ENCODE results near the gene CD83.

The CD83 gene

DNA sequence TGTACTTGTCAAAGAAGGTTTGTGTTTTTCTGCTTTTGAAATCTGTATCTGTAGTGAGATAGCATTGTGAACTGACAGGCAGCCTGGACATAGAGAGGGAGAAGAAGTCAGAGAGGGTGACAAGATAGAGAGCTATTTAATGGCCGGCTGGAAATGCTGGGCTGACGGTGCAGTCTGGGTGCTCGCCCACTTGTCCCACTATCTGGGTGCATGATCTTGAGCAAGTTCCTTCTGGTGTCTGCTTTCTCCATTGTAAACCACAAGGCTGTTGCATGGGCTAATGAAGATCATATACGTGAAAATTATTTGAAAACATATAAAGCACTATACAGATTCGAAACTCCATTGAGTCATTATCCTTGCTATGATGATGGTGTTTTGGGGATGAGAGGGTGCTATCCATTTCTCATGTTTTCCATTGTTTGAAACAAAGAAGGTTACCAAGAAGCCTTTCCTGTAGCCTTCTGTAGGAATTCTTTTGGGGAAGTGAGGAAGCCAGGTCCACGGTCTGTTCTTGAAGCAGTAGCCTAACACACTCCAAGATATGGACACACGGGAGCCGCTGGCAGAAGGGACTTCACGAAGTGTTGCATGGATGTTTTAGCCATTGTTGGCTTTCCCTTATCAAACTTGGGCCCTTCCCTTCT lies 18.4 kb downstream of the CD83 start:
- no peaks in the 10 kb centered on the region for H3K36me3 ChIP-seq (ENCODE audit: control insufficient read depth, insufficient read depth, low read length)
- no peak overlapping the region for H3K4me3 ChIP-seq (ENCODE audit: low read depth, low read length)
- H3K9ac ChIP-seq (ENCODE audit: low read depth, low read length), result no peak overlapping the region
- no peak overlapping the region for H3K27ac ChIP-seq (ENCODE audit: low read depth, low read length)
- no peaks in the 10 kb centered on the region for H3K9me3 ChIP-seq (ENCODE audit: control insufficient read depth, insufficient read depth, low read length)
- no peaks in the 10 kb centered on the region for H3K27me3 ChIP-seq (ENCODE audit: control insufficient read depth, insufficient read depth, low read length)
- H3K4me1 ChIP-seq (ENCODE audit: control insufficient read depth, insufficient read depth, low read length), result peaks cover under 1% of the 10 kb centered on the region

GRCh38 chr6:14138701-14139215 lies 21.2 kb downstream of the CD83 start:
- H3K4me3 ChIP-seq (ENCODE audit: low read depth, low read length), result no peak overlapping the region
- no peaks in the 10 kb centered on the region for H3K9me3 ChIP-seq (ENCODE audit: control insufficient read depth, insufficient read depth, low read length)
- H3K9ac ChIP-seq (ENCODE audit: low read depth, low read length), result no peak overlapping the region
- H3K4me1 ChIP-seq (ENCODE audit: control insufficient read depth, insufficient read depth, low read length), result peaks cover 13% of the 10 kb centered on the region
- H3K27ac ChIP-seq (ENCODE audit: low read depth, low read length), result no peak overlapping the region
- no peaks in the 10 kb centered on the region for H3K27me3 ChIP-seq (ENCODE audit: control insufficient read depth, insufficient read depth, low read length)
- H3K36me3 ChIP-seq (ENCODE audit: control insufficient read depth, insufficient read depth, low read length), result no peaks in the 10 kb centered on the region

GRCh38 chr6:14141351-14142062 lies 23.9 kb downstream of the CD83 start:
- no peaks in the 10 kb centered on the region for H3K27me3 ChIP-seq (ENCODE audit: control insufficient read depth, insufficient read depth, low read length)
- no peak overlapping the region for H3K27ac ChIP-seq (ENCODE audit: low read depth, low read length)
- no peak overlapping the region for H3K9ac ChIP-seq (ENCODE audit: low read depth, low read length)
- no peaks in the 10 kb centered on the region for H3K9me3 ChIP-seq (ENCODE audit: control insufficient read depth, insufficient read depth, low read length)
- no peaks in the 10 kb centered on the region for H3K36me3 ChIP-seq (ENCODE audit: control insufficient read depth, insufficient read depth, low read length)
- no peak overlapping the region for H3K4me3 ChIP-seq (ENCODE audit: low read depth, low read length)
- H3K4me1 ChIP-seq (ENCODE audit: control insufficient read depth, insufficient read depth, low read length), result peaks cover 15% of the 10 kb centered on the region

DNA sequence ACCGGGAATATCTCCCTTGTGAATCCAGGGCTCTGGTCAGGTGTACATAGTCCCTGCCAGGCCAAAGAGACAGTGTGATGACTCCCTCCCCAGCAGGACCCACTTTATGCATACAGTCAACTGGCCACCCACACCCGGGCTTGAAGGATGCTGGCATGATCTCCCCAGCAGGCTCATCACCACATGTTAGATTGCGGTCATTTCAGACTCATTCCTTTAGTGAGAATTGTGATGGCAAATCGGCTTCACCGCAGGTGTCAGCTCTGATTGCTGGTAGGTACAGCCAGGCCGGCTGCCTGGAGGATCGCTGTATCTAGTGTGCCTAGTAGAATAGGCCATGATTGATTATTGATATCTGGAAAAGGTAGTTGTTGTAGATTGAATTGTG lies 24.5 kb downstream of the CD83 start:
- no peak overlapping the region for H3K27ac ChIP-seq (ENCODE audit: low read depth, low read length)
- no peaks in the 10 kb centered on the region for H3K27me3 ChIP-seq (ENCODE audit: control insufficient read depth, insufficient read depth, low read length)
- H3K4me3 ChIP-seq (ENCODE audit: low read depth, low read length), result no peak overlapping the region
- no peak overlapping the region for H3K9ac ChIP-seq (ENCODE audit: low read depth, low read length)
- no peaks in the 10 kb centered on the region for H3K36me3 ChIP-seq (ENCODE audit: control insufficient read depth, insufficient read depth, low read length)
- H3K4me1 ChIP-seq (ENCODE audit: control insufficient read depth, insufficient read depth, low read length), result peaks cover 19% of the 10 kb centered on the region
- no peaks in the 10 kb centered on the region for H3K9me3 ChIP-seq (ENCODE audit: control insufficient read depth, insufficient read depth, low read length)

DNA sequence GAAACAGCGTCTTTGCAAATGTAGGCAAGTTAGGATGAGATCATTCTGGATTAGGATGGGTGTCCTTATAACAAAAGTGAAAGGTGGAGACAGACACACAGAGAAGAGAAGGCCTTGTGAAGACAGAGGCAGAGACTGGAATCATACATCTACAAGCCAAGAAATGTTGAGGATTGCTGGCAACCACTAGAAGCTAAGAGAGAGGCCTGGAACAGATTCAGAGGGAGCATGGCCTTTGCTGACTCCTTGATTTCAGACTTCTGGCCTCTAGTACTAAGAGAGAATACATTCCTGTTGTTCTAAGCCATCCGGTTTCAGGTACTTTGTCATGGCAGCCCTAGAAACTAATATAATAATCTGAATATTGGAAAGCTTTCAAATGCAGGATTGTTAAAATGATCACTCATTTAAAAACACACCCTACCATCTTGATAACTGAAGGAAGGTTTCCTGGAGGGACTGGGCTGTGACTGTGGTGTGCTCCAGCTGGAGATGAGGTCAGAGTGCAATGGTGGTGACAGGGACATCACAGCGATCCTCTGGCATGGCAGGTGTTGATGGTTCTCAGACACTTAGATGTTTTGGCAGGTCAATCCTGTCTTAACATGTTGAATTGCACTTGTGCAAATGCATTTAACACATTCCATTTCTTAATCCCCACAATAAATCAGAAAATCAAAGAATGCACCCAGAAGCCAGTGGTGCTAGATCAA lies 25.1 kb downstream of the CD83 start:
- Histone ChIP-seq H3K27me3 (ENCODE audit: control insufficient read depth, insufficient read depth, low read length) (no peaks in the 10 kb centered on the region), H3K4me3 (ENCODE audit: low read depth, low read length) (no peak overlapping the region), H3K27ac (ENCODE audit: low read depth, low read length) (no peak overlapping the region), H3K9ac (ENCODE audit: low read depth, low read length) (no peak overlapping the region), H3K4me1 (ENCODE audit: control insufficient read depth, insufficient read depth, low read length) (peaks cover 19% of the 10 kb centered on the region), H3K9me3 (ENCODE audit: control insufficient read depth, insufficient read depth, low read length) (no peaks in the 10 kb centered on the region), H3K36me3 (ENCODE audit: control insufficient read depth, insufficient read depth, low read length) (no peaks in the 10 kb centered on the region)

- Histone ChIP-seq H3K27me3 (ENCODE audit: control insufficient read depth, insufficient read depth, low read length) (no peaks in the 10 kb centered on the region), H3K9me3 (ENCODE audit: control insufficient read depth, insufficient read depth, low read length) (no peaks in the 10 kb centered on the region), H3K4me3 (ENCODE audit: low read depth, low read length) (no peak overlapping the region), H3K36me3 (ENCODE audit: control insufficient read depth, insufficient read depth, low read length) (no peaks in the 10 kb centered on the region), H3K27ac (ENCODE audit: low read depth, low read length) (no peak overlapping the region), H3K4me1 (ENCODE audit: control insufficient read depth, insufficient read depth, low read length) (peaks cover 19% of the 10 kb centered on the region), H3K9ac (ENCODE audit: low read depth, low read length) (no peak overlapping the region)
These were observed 25.7 kb downstream of the CD83 start for GRCh38 chr6:14143305-14143704.

DNA sequence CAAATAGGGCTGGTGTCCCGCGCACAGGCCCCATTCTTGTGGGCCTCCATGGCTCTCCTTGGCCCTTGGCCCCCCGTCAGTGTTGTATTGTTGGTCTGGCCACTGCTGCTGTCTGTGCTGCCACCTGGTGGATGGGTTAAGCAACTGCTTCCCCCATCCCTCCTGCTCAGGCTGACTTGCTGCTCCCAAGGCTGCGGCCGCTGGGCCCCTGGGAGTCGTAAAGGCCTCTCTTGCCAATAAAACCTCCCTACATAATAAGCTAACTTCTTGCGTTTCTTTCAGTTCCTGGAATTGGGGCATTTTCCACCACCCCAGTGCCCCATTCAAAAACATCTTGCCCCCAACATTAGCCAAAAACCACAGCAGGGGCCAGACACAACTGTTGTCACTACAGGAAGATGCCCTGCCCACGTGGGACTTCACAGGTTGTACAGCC lies 27.1 kb downstream of the CD83 start:
- H3K9me3 ChIP-seq (ENCODE audit: control insufficient read depth, insufficient read depth, low read length), result no peaks in the 10 kb centered on the region
- no peaks in the 10 kb centered on the region for H3K27me3 ChIP-seq (ENCODE audit: control insufficient read depth, insufficient read depth, low read length)
- H3K36me3 ChIP-seq (ENCODE audit: control insufficient read depth, insufficient read depth, low read length), result no peaks in the 10 kb centered on the region
- H3K4me3 ChIP-seq (ENCODE audit: low read depth, low read length), result no peak overlapping the region
- no peak overlapping the region for H3K27ac ChIP-seq (ENCODE audit: low read depth, low read length)
- H3K4me1 ChIP-seq (ENCODE audit: control insufficient read depth, insufficient read depth, low read length), result peaks cover 19% of the 10 kb centered on the region
- H3K9ac ChIP-seq (ENCODE audit: low read depth, low read length), result no peak overlapping the region

- H3K4me1 ChIP-seq (ENCODE audit: control insufficient read depth, insufficient read depth, low read length), result peaks cover 13% of the 10 kb centered on the region
- no peak overlapping the region for H3K4me3 ChIP-seq (ENCODE audit: low read depth, low read length)
- no peaks in the 10 kb centered on the region for H3K36me3 ChIP-seq (ENCODE audit: control insufficient read depth, insufficient read depth, low read length)
- H3K9me3 ChIP-seq (ENCODE audit: control insufficient read depth, insufficient read depth, low read length), result no peaks in the 10 kb centered on the region
- no peak overlapping the region for H3K9ac ChIP-seq (ENCODE audit: low read depth, low read length)
- no peaks in the 10 kb centered on the region for H3K27me3 ChIP-seq (ENCODE audit: control insufficient read depth, insufficient read depth, low read length)
- no peak overlapping the region for H3K27ac ChIP-seq (ENCODE audit: low read depth, low read length)
These were observed 29.0 kb downstream of the CD83 start for GRCh38 chr6:14146506-14147096.

DNA sequence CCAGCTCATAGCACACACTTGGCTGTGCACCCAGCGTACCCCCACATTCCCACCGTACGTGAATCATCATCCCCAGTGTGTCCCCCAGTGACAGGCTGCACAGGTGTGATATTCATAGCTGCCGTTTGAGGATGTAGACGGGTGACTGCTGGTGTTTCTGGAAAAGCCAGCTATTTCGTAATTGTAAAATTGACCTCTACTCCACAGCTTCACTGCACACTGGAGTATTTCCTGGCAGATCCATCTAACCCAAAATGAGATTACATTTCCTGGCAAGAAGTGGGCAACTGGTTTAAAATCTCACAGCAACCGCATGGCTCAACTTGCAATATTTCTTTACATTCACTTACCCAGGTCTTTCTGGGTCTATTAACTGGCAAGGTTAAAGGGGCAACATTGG lies 30.3 kb downstream of the CD83 start:
- Histone ChIP-seq H3K4me1 (ENCODE audit: control insufficient read depth, insufficient read depth, low read length) (0 out of 2 replicates have a peak, but pooled peaks cover 6% of the 10 kb centered on the region), H3K4me3 (ENCODE audit: low read depth, low read length) (no peak overlapping the region), H3K9ac (ENCODE audit: low read depth, low read length) (no peak overlapping the region), H3K36me3 (ENCODE audit: control insufficient read depth, insufficient read depth, low read length) (no peaks in the 10 kb centered on the region), H3K9me3 (ENCODE audit: control insufficient read depth, insufficient read depth, low read length) (no peaks in the 10 kb centered on the region), H3K27ac (ENCODE audit: low read depth, low read length) (no peak overlapping the region), H3K27me3 (ENCODE audit: control insufficient read depth, insufficient read depth, low read length) (no peaks in the 10 kb centered on the region)

GRCh38 chr6:14148471-14148870 lies 30.9 kb downstream of the CD83 start:
- Histone ChIP-seq H3K4me1 (ENCODE audit: control insufficient read depth, insufficient read depth, low read length) (0 out of 2 replicates have a peak, but pooled peaks cover 6% of the 10 kb centered on the region), H3K4me3 (ENCODE audit: low read depth, low read length) (no peak overlapping the region), H3K9ac (ENCODE audit: low read depth, low read length) (no peak overlapping the region), H3K27me3 (ENCODE audit: control insufficient read depth, insufficient read depth, low read length) (no peaks in the 10 kb centered on the region), H3K27ac (ENCODE audit: low read depth, low read length) (no peak overlapping the region), H3K9me3 (ENCODE audit: control insufficient read depth, insufficient read depth, low read length) (no peaks in the 10 kb centered on the region), H3K36me3 (ENCODE audit: control insufficient read depth, insufficient read depth, low read length) (no peaks in the 10 kb centered on the region)

Data from HUES48 (cell line).